HEK293 (cell line): ENCODE data around the gene AHCYL2.

Experiments
- CTCF ChIA-PET: fragments of 350-600 bp; formaldehyde crosslinking; extraction: SDS; loops from one replicate; lab custom pipeline; 2021; ENCODE audit warnings: antibody characterized with exemption; lab: Yijun Ruan, JAX
- POLR2A ChIA-PET: fragments of 300-600 bp; formaldehyde crosslinking; extraction: SDS; loops from one replicate; lab custom pipeline; 2020; ENCODE audit warnings: antibody characterized with exemption, inconsistent platforms; lab: Yijun Ruan, JAX
- H3K27ac ChIP-seq: fragments of 200-500 bp; sonication (Bioruptor generic); 2 replicates; pipeline ENCODE4 v1.5.1; 2014; ENCODE audit warnings: low read depth, low read length, control low read depth, inconsistent platforms; ENCODE audit errors: extremely low read depth
- H3K36me3 ChIP-seq, 2 experiments: fragments of 200-500 bp in 1 of 2; sonication (Bioruptor generic) in 1 of 2; 1 replicate in 1 of 2; 2 replicates in 1 of 2; pipeline ENCODE4 v1.5.1; 2014 to 2017; ENCODE audit warnings: inconsistent platforms in 2 of 2, low read length in 2 of 2; ENCODE audit not compliant: control insufficient read depth in 2 of 2, insufficient read depth in 1 of 2
- H3K4me1 ChIP-seq: fragments of 200-500 bp; sonication (Bioruptor generic); 2 replicates; pipeline ENCODE4 v1.5.1; 2014; ENCODE audit warnings: mild to moderate bottlenecking, low read length, inconsistent platforms; ENCODE audit not compliant: control insufficient read depth, insufficient read depth
- H3K4me3 ChIP-seq: 2 replicates; pipeline ENCODE4 v1.5.1; 2011; ENCODE audit warnings: low read depth, mild to moderate bottlenecking, control low read depth, low read length, moderate library complexity
- H3K9me3 ChIP-seq: fragments of 200-500 bp; sonication (Bioruptor generic); 2 replicates; pipeline ENCODE4 v1.5.1; 2014; ENCODE audit warnings: low read depth, low read length, inconsistent platforms; ENCODE audit not compliant: control insufficient read depth, insufficient read depth
- FEZF1 ChIP-seq: fragments of 450-650 bp; formaldehyde crosslinking; IDR thresholded peaks from 2 replicates; pipeline ENCODE4 v1.5.1; 2016; ENCODE audit warnings: missing biosample characterization, missing genetic modification characterization
- GLIS1 ChIP-seq: fragments of 450-650 bp; formaldehyde crosslinking; IDR thresholded peaks from 2 replicates; pipeline ENCODE4 v1.5.1; 2016; ENCODE audit warnings: missing biosample characterization, missing genetic modification characterization
- WT1 ChIP-seq: fragments of 450-650 bp; formaldehyde crosslinking; IDR thresholded peaks from 2 replicates; pipeline ENCODE4 v1.5.1; 2016; ENCODE audit warnings: missing biosample characterization, missing genetic modification characterization
- ZBTB1 ChIP-seq: fragments of 450-650 bp; formaldehyde crosslinking; IDR thresholded peaks from 2 replicates; pipeline ENCODE4 v1.5.1; 2016; ENCODE audit warnings: missing biosample characterization, missing genetic modification characterization
- ZFP37 ChIP-seq: fragments of 450-650 bp; formaldehyde crosslinking; IDR thresholded peaks from 2 replicates; pipeline ENCODE4 v1.5.1; 2016; ENCODE audit warnings: missing biosample characterization, missing genetic modification characterization
- ZNF10 ChIP-seq: fragments of 450-650 bp; formaldehyde crosslinking; IDR thresholded peaks from 2 replicates; pipeline ENCODE4 v1.5.1; 2017; ENCODE audit warnings: missing biosample characterization, missing genetic modification characterization
- ZNF121 ChIP-seq: fragments of 450-650 bp; formaldehyde crosslinking; IDR thresholded peaks from 2 replicates; pipeline ENCODE4 v1.5.1; 2016; ENCODE audit warnings: missing biosample characterization, missing genetic modification characterization
- ZNF132 ChIP-seq: fragments of 450-650 bp; formaldehyde crosslinking; IDR thresholded peaks from 2 replicates; pipeline ENCODE4 v1.5.1; 2017; ENCODE audit warnings: missing biosample characterization, missing genetic modification characterization, borderline replicate concordance
- ZNF140 ChIP-seq: fragments of 450-650 bp; formaldehyde crosslinking; IDR thresholded peaks from 2 replicates; pipeline ENCODE4 v1.5.1; 2016; ENCODE audit warnings: missing biosample characterization, missing genetic modification characterization
- ZNF146 ChIP-seq: fragments of 450-650 bp; formaldehyde crosslinking; IDR thresholded peaks from 2 replicates; pipeline ENCODE4 v1.5.1; 2016; ENCODE audit warnings: missing biosample characterization, missing genetic modification characterization
- ZNF16 ChIP-seq: fragments of 450-650 bp; formaldehyde crosslinking; IDR thresholded peaks from 2 replicates; pipeline ENCODE4 v1.5.1; 2016; ENCODE audit warnings: low read depth, missing biosample characterization, missing genetic modification characterization
- ZNF169 ChIP-seq: fragments of 450-650 bp; formaldehyde crosslinking; IDR thresholded peaks from 2 replicates; pipeline ENCODE4 v1.5.1; 2016; ENCODE audit warnings: missing biosample characterization, missing genetic modification characterization
- ZNF175 ChIP-seq: fragments of 450-650 bp; formaldehyde crosslinking; IDR thresholded peaks from 2 replicates; pipeline ENCODE4 v1.5.1; 2016; ENCODE audit warnings: missing biosample characterization, missing genetic modification characterization
- ZNF202 ChIP-seq: fragments of 450-650 bp; formaldehyde crosslinking; IDR thresholded peaks from 2 replicates; pipeline ENCODE4 v1.5.1; 2016; ENCODE audit warnings: missing biosample characterization, missing genetic modification characterization, borderline replicate concordance
- ZNF23 ChIP-seq: fragments of 450-650 bp; formaldehyde crosslinking; IDR thresholded peaks from 2 replicates; pipeline ENCODE4 v1.5.1; 2016; ENCODE audit warnings: missing biosample characterization, missing genetic modification characterization, borderline replicate concordance
- ZNF544 ChIP-seq: fragments of 450-650 bp; formaldehyde crosslinking; IDR thresholded peaks from 2 replicates; pipeline ENCODE4 v1.5.0; 2017; ENCODE audit warnings: missing biosample characterization, missing genetic modification characterization
- ZNF623 ChIP-seq: fragments of 450-650 bp; formaldehyde crosslinking; IDR thresholded peaks from 2 replicates; pipeline ENCODE4 v1.5.1; 2016; ENCODE audit warnings: missing biosample characterization, missing genetic modification characterization
- ZNF626 ChIP-seq: fragments of 450-650 bp; sonication (Bioruptor Pico); formaldehyde crosslinking; IDR thresholded peaks from 2 replicates; pipeline ENCODE4 v1.5.1; 2018; ENCODE audit warnings: missing biosample characterization, missing genetic modification characterization, inconsistent platforms
- ZNF670 ChIP-seq: fragments of 450-650 bp; formaldehyde crosslinking; IDR thresholded peaks from 2 replicates; pipeline ENCODE4 v1.5.1; 2016; ENCODE audit warnings: missing biosample characterization, missing genetic modification characterization, low read depth
- TF ChIP-seq, protein P1 (sequence below): fragments of 450-650 bp; formaldehyde crosslinking; IDR thresholded peaks from 2 replicates; pipeline ENCODE4 v1.5.1; 2017; ENCODE audit warnings: missing biosample characterization, missing genetic modification characterization
- TF ChIP-seq, protein P2 (sequence below): fragments of 450-650 bp; formaldehyde crosslinking; IDR thresholded peaks from 2 replicates; pipeline ENCODE4 v1.5.1; 2016; ENCODE audit warnings: missing biosample characterization, missing genetic modification characterization
- TF ChIP-seq, protein P3 (sequence below): fragments of 450-650 bp; formaldehyde crosslinking; IDR thresholded peaks from 2 replicates; pipeline ENCODE4 v1.5.0; 2017; ENCODE audit warnings: missing biosample characterization, missing genetic modification characterization, borderline replicate concordance

Gene AHCYL2

DNA sequence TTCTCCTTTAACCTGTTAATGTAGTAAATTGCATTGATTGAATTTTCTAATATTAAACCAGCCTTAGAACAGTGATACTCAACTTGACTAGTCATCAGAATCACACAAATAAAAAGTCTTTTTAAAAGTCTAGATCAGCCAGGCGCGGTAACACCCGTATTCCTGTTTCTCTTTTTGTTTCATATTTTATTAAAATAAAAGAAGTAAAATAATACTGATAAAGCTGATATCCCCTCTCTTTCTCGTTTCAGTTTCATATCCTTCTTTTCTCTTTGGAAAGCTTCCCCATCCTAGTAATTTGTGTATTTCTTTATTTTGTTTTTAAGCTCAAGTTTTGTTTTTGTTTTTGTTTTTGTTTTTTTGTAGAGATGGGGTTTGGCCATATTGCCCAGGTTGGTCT, 27.1 kb upstream of the AHCYL2 start:
- no peaks in the 10 kb centered on the region for H3K9me3 ChIP-seq
- CTCF ChIA-PET = interaction anchor here (0.9 to 1.3 kb wide), 2 partner anchors 34 to 145 kb away, joined by 3 to 4 read pairs; no protein-coding TSS in a partner anchor
- TF ChIP-seq ZNF146 (tag by site-specific recombination) (no peak), ZNF16 (tag by site-specific recombination) (no peak)
- no peaks in the 10 kb centered on the region for H3K4me1 ChIP-seq
- no peak overlapping the region for H3K27ac ChIP-seq
- peaks cover 4 to 8% of the 10 kb centered on the region in 2 experiments; a peak in 2 of 3 replicates for H3K36me3 ChIP-seq
- no peak overlapping the region for H3K4me3 ChIP-seq
- POLR2A ChIA-PET = no interaction called here

DNA sequence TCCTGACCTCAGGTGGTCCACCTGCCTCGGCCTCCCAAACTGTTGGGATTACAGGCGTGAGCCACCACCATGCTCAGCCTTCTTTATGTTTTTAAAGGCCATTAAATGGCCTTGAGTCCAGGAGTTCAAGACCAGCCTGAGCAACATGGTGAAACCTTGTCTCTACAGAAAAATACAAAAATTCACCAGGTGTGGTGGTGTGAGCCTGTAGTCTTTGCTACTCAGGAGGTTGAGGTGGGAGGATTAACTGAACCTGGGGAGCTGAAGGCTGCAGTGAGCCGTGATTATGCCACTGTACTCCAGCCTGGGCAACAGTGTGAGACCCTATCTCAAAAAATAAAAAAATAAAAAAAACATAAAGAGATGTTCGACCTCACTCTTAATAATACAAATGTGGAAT, 25.4 kb upstream of the AHCYL2 start:
- no peak overlapping the region for H3K27ac ChIP-seq
- no peaks in the 10 kb centered on the region for H3K9me3 ChIP-seq
- peak; percentile 58; the same call in 1 of the 2 replicates for TF ChIP-seq ZNF121
- no peak for TF ChIP-seq ZNF626 (tag by site-specific recombination)
- ChIA-PET CTCF (interaction anchor here (0.6 to 1.6 kb wide), 3 partner anchors 10 to 56 kb away, joined by 4 to 13 read pairs (median 4); no protein-coding TSS in a partner anchor), POLR2A (no interaction called here)
- no peak overlapping the region for H3K4me3 ChIP-seq
- no peaks in the 10 kb centered on the region for H3K4me1 ChIP-seq
- H3K36me3 ChIP-seq = peaks cover 0 to 4% of the 10 kb centered on the region in 2 experiments; a peak in 2 of 3 replicates

DNA sequence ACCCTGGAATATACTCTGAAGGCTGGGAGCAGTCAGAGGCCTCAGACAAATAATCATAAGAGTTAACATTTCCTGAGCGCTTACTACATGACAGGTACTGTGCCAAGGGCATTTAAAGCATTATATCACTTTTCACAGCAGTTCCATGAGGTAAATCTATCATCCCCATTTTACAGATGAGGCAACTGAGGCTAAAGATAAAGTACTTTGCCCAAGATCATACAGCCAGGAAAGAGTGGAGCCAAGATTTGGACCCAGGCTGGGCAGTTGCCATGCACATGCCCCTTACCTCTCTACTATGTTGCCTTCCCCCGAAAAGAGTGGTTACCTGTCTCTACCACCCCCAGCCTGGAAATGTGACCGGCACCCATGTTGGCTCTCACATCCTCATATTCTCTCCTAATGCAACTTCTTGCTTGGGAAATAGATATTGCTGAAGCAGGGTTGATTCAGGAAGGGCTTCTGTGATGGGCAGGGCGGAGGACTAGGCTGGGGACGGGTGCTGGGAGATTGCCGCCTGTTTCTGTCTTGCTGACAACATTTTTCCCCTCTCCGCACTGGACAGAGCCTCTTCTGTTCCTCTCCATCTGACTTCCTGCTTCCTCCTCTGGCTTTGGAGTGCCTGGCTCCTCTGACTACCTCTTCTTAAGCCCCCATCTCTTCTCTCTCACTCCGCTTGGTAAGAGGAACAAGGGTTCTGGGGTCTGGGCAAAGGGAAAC, 22.6 kb upstream of the AHCYL2 start:
- Histone ChIP-seq H3K36me3 (peaks cover 0 to 20% of the 10 kb centered on the region in 2 experiments; a peak in 2 of 3 replicates), H3K27ac (no peak overlapping the region)
- CTCF ChIA-PET = interaction anchor here (1.1 to 1.7 kb wide), 2 partner anchors 9 to 39 kb away, joined by 9 read pairs; no protein-coding TSS in a partner anchor
- POLR2A ChIA-PET = no interaction called here
- TF ChIP-seq ZNF23 (tag by site-specific recombination) (no peak), GLIS1 (tag by site-specific recombination) (no peak), WT1 (no peak), ZNF140 (tag by site-specific recombination) (no peak), ZNF623 (tag by site-specific recombination) (no peak), ZBTB1 (tag by site-specific recombination) (no peak), FEZF1 (tag by site-specific recombination) (no peak), ZNF132 (tag by site-specific recombination) (no peak), ZFP37 (tag by site-specific recombination) (no peak), ZNF202 (tag by site-specific recombination) (no peak), ZNF10 (tag by site-specific recombination) (no peak), ZNF169 (no peak), ZNF544 (tag by site-specific recombination) (no peak), ZNF175 (tag by site-specific recombination) (no peak), ZNF670 (tag by site-specific recombination) (no peak)
- TF ChIP-seq, protein P1, sequence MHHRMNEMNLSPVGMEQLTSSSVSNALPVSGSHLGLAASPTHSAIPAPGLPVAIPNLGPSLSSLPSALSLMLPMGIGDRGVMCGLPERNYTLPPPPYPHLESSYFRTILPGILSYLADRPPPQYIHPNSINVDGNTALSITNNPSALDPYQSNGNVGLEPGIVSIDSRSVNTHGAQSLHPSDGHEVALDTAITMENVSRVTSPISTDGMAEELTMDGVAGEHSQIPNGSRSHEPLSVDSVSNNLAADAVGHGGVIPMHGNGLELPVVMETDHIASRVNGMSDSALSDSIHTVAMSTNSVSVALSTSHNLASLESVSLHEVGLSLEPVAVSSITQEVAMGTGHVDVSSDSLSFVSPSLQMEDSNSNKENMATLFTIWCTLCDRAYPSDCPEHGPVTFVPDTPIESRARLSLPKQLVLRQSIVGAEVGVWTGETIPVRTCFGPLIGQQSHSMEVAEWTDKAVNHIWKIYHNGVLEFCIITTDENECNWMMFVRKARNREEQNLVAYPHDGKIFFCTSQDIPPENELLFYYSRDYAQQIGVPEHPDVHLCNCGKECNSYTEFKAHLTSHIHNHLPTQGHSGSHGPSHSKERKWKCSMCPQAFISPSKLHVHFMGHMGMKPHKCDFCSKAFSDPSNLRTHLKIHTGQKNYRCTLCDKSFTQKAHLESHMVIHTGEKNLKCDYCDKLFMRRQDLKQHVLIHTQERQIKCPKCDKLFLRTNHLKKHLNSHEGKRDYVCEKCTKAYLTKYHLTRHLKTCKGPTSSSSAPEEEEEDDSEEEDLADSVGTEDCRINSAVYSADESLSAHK = no peak
- TF ChIP-seq, protein P2, sequence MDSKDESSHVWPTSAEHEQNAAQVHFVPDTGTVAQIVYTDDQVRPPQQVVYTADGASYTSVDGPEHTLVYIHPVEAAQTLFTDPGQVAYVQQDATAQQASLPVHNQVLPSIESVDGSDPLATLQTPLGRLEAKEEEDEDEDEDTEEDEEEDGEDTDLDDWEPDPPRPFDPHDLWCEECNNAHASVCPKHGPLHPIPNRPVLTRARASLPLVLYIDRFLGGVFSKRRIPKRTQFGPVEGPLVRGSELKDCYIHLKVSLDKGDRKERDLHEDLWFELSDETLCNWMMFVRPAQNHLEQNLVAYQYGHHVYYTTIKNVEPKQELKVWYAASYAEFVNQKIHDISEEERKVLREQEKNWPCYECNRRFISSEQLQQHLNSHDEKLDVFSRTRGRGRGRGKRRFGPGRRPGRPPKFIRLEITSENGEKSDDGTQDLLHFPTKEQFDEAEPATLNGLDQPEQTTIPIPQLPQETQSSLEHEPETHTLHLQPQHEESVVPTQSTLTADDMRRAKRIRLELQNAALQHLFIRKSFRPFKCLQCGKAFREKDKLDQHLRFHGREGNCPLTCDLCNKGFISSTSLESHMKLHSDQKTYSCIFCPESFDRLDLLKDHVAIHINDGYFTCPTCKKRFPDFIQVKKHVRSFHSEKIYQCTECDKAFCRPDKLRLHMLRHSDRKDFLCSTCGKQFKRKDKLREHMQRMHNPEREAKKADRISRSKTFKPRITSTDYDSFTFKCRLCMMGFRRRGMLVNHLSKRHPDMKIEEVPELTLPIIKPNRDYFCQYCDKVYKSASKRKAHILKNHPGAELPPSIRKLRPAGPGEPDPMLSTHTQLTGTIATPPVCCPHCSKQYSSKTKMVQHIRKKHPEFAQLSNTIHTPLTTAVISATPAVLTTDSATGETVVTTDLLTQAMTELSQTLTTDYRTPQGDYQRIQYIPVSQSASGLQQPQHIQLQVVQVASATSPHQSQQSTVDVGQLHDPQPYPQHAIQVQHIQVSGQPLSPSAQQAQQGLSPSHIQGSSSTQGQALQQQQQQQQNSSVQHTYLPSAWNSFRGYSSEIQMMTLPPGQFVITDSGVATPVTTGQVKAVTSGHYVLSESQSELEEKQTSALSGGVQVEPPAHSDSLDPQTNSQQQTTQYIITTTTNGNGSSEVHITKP (tag by site-specific recombination) = no peak
- TF ChIP-seq, protein P3, sequence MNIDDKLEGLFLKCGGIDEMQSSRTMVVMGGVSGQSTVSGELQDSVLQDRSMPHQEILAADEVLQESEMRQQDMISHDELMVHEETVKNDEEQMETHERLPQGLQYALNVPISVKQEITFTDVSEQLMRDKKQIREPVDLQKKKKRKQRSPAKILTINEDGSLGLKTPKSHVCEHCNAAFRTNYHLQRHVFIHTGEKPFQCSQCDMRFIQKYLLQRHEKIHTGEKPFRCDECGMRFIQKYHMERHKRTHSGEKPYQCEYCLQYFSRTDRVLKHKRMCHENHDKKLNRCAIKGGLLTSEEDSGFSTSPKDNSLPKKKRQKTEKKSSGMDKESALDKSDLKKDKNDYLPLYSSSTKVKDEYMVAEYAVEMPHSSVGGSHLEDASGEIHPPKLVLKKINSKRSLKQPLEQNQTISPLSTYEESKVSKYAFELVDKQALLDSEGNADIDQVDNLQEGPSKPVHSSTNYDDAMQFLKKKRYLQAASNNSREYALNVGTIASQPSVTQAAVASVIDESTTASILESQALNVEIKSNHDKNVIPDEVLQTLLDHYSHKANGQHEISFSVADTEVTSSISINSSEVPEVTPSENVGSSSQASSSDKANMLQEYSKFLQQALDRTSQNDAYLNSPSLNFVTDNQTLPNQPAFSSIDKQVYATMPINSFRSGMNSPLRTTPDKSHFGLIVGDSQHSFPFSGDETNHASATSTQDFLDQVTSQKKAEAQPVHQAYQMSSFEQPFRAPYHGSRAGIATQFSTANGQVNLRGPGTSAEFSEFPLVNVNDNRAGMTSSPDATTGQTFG (tag by site-specific recombination) = no peak
- TF ChIP-seq, all 188 proteins: peak for 0
- Histone ChIP-seq H3K9me3 (no peaks in the 10 kb centered on the region), H3K4me3 (no peak overlapping the region), H3K4me1 (no peaks in the 10 kb centered on the region)
